Peyer's patch (tissue), 4 donors: ENCODE measurements around the gene AQP12A.

Experiments
- POLR2A ChIP-seq, 2 donors: fragments of 450-650 bp; IDR thresholded peaks; one replicate each; pipeline ENCODE4 v1.5.1; 2017; ENCODE audit warnings: antibody characterized with exemption in 2 of 2, mild to moderate bottlenecking in 2 of 2, moderate library complexity in 2 of 2
- TF ChIP-seq, protein P1 (sequence below), 6 experiments: fragments of 450-650 bp in 4 of 6; fragments of 200-600 bp in 2 of 6; sonication (generic) in 1 of 6; IDR thresholded peaks; one replicate each; pipeline ENCODE4 v1.5.1; 2017 to 2019; ENCODE audit warnings: antibody characterized with exemption in 6 of 6, mild to moderate bottlenecking in 3 of 6, moderate library complexity in 1 of 6

DNA sequence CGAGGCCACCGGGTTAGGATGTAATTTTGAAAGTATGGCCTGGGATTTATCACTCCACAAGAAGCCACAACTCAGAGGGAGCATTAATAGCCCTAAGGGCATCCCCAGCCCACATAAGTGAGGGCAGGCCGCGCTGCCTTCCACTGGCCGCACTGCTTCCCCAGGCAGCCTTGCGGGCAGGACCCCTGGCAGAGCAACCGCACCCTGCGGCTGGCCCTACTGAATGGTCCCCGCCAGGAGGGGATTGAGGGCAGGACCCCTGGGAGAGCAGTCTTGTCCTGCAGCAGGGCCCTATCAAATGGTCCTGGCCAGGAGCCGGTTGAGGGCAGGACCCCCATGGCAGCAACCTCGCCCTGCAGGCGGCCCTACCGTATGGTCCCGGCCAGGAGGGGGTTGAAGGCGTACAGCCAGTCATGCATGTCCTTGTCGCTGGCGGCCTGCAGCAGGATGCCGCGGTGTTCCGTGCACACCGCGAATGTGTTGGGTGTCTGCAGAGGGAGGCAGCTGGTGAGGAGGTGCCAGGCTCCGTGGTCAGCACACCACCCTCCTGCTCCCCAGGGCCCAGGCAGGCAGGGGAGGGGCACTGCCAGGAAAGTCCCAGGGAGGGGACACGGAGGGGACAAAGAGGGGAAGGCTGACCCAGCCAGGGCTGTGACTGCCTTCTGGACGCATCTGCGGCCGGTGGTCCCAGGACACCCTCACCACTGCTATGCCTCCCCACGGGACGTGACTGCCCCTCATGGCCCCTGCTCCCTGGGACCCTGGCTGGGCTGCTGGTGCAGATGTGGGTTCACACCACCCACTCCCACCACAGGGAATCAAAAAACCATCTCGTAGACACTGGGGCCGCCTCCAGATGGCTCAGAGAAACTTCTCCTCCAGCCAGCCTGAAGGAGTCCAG, 26.3 kb downstream of the AQP12A start:
- TF ChIP-seq, protein P1, sequence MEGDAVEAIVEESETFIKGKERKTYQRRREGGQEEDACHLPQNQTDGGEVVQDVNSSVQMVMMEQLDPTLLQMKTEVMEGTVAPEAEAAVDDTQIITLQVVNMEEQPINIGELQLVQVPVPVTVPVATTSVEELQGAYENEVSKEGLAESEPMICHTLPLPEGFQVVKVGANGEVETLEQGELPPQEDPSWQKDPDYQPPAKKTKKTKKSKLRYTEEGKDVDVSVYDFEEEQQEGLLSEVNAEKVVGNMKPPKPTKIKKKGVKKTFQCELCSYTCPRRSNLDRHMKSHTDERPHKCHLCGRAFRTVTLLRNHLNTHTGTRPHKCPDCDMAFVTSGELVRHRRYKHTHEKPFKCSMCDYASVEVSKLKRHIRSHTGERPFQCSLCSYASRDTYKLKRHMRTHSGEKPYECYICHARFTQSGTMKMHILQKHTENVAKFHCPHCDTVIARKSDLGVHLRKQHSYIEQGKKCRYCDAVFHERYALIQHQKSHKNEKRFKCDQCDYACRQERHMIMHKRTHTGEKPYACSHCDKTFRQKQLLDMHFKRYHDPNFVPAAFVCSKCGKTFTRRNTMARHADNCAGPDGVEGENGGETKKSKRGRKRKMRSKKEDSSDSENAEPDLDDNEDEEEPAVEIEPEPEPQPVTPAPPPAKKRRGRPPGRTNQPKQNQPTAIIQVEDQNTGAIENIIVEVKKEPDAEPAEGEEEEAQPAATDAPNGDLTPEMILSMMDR (IDR thresholded peaks at IDR 0.05), result no peak
- no peak for TF ChIP-seq POLR2A (IDR thresholded peaks at IDR 0.05)
